ENCODE results near the gene ACTN3.

GRCh38 chr11:66593303-66593635 lies 46.6 kb downstream of the ACTN3 start:
- no peak for TF ChIP-seq CTCF (conservative IDR thresholded peaks at IDR 0.05; ENCODE audit: low read depth, low read length)
- TF ChIP-seq NFE2L2 (IDR thresholded peaks at IDR 0.05; ENCODE audit: low read depth, low read length): no peak
- TF ChIP-seq POLR2A (IDR thresholded peaks at IDR 0.05; ENCODE audit: low read depth, low read length): no peak
- no peak for TF ChIP-seq CHD1 (IDR thresholded peaks at IDR 0.05; ENCODE audit: low read depth, low read length)
- no peak for TF ChIP-seq SMC3 (IDR thresholded peaks at IDR 0.05; ENCODE audit: low read depth, low read length)
- TF ChIP-seq MAZ (IDR thresholded peaks at IDR 0.05; ENCODE audit: borderline replicate concordance, low read depth, low read length): no peak
- TF ChIP-seq RAD21 (IDR thresholded peaks at IDR 0.05; ENCODE audit: low read length): no peak

All from IMR-90 (cell line).